GM06990 (cell line): ENCODE measurements around the gene NFATC2.

Experiments used
- DNase-seq: peaks from one replicate; pipeline ENCODE4 v3.0.0-alpha.2; 2011; ENCODE audit not compliant: insufficient read length; ENCODE audit errors: extremely low read depth
- H3K27me3 ChIP-seq: replicated peaks from 2 replicates; pipeline ENCODE4 v1.6.0; 2011; ENCODE audit warnings: low read length; ENCODE audit not compliant: control insufficient read depth, insufficient read depth
- H3K36me3 ChIP-seq: 2 replicates; pipeline ENCODE4 v1.5.1; 2011; ENCODE audit warnings: low read length; ENCODE audit not compliant: control insufficient read depth, insufficient read depth
- H3K4me3 ChIP-seq: replicated peaks from 2 replicates; pipeline ENCODE4 v1.5.1; 2011; ENCODE audit warnings: low read depth, mild to moderate bottlenecking, control low read depth, low read length
- TF ChIP-seq, protein P1 (sequence below): IDR thresholded peaks from 2 replicates; pipeline ENCODE4 v1.5.1; 2011; ENCODE audit warnings: low read length, control low read depth, mild to moderate bottlenecking, inconsistent platforms; ENCODE audit not compliant: insufficient read depth, poor library complexity, severe bottlenecking

The NFATC2 gene

DNA sequence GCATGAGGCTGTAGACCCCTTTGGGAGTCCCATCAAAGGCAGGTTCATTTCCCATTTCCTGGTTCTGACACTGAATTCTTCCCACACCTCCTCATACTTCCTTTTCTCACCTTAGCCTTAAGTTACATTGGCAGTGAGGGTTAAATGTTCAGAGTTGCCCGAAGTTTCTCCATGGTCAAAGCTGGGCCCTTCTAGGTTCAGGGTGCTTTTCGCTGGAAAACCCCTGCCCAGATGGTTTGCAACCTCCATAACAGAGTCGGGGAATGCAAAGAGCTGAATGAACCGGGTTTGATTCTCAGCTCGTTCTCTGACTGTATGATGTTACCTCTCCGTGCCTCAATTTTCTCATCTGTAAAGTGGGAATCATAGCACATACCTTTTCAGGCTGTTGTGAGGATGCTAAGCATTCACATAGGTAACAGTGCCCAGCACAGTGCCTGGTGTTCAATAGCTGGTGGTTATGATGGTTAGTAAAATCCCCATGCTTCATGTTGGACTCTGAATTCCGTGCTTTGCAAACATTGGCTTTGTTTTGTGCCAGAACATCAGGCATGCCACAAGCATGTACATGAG is 149.8 kb downstream of the NFATC2 start:
- Histone ChIP-seq H3K36me3 (peaks cover 9% of the 10 kb centered on the region), H3K4me3 (no peak overlapping the region), H3K27me3 (no peaks in the 10 kb centered on the region)
- DNase-seq, result no peak
- TF ChIP-seq, protein P1, sequence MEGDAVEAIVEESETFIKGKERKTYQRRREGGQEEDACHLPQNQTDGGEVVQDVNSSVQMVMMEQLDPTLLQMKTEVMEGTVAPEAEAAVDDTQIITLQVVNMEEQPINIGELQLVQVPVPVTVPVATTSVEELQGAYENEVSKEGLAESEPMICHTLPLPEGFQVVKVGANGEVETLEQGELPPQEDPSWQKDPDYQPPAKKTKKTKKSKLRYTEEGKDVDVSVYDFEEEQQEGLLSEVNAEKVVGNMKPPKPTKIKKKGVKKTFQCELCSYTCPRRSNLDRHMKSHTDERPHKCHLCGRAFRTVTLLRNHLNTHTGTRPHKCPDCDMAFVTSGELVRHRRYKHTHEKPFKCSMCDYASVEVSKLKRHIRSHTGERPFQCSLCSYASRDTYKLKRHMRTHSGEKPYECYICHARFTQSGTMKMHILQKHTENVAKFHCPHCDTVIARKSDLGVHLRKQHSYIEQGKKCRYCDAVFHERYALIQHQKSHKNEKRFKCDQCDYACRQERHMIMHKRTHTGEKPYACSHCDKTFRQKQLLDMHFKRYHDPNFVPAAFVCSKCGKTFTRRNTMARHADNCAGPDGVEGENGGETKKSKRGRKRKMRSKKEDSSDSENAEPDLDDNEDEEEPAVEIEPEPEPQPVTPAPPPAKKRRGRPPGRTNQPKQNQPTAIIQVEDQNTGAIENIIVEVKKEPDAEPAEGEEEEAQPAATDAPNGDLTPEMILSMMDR, result no peak

DNA sequence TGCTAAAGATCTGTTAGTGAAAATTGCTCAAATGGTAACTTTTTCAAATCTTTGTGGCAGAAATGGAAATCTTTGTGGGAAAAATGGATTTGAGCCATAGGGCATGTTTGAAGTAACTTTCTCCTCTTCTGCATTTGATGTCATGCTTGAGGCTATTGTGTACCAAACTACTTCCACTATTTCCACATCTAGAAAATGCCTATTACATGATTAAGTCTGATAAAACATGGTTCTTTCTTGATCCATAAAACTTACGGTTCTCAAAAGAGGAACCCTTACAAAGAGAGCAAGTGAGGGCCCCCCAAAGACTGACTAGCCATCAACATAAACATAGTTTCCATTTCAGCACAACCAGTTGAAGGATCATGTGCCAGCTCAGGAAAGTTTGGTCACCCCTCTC is 150.6 kb downstream of the NFATC2 start:
- Histone ChIP-seq H3K4me3 (no peak overlapping the region), H3K27me3 (no peaks in the 10 kb centered on the region), H3K36me3 (peaks cover 9% of the 10 kb centered on the region)
- TF ChIP-seq, protein P1, result no peak
- no peak for DNase-seq

DNA sequence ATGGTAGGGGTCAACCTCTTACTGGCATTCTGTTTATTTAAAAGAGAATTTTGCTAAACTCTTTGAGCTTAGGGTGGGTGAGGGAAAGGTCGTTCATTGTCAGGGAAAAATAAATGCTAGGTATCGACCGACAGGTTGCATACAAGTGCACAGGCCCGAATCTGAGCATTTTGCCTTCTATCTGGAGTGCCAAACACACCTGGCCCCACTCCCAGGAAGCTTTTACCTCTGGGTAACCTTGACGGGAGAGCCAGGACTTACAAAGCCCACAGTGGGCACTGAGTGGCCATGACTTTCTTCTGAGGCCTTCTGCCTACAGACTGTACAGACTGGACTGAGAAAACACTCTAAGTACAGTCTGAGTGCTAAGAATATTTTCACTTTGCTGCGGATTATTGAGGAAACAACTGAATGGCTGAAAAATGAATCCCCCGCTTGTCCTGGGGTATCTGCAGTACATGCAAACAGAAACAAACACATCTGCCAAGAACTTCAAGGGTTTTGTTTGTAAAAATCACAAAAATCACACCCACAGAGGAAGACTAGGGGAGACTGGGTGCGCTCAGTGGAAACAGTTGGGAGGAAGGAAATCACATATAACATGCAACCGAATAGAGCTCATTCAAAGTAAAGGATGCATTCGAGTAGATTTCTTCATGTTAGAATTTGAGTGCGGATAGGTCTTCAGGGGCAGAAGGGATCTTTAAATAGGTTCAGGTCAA is 152.8 kb downstream of the NFATC2 start:
- TF ChIP-seq, protein P1, result no peak
- peaks cover 7% of the 10 kb centered on the region for H3K36me3 ChIP-seq
- no peaks in the 10 kb centered on the region for H3K27me3 ChIP-seq
- no peak for DNase-seq
- no peak overlapping the region for H3K4me3 ChIP-seq

DNA sequence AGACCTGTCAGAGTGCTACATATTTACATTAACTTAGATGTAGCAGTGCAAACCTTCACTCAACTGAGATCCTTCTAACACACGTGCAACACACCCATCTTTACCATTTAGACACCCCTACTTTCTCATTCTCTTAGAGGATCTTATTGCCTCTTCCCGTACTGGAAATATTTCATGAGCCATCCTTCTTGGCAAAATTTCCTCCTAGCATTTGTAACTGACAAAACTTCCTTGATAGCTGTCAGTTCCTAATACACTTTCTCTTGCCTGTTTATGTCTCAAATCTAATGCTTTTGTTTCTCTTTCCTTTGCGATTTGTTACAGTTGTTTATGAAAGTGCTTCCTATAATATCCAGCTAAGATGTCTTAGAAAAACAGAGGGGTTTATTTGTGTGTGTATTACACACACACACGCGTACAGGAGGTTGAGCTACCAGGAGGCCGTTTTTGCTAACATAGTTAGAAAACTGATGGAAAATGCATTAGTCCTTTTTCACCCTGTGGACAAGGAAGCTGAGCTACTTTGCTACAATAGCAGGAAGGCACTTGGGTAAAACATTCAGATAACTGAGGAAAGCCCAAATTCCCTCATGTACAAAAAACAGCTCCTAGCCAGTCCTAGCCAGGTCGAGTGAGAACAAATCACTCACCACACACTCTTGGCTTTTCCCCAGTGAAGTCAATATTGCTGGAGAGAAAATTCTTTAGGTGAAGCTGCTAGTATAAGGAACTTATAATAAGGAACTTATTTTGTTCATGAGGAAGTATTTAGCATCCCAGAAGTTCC is 153.6 kb downstream of the NFATC2 start:
- Histone ChIP-seq H3K36me3 (peaks cover 5% of the 10 kb centered on the region), H3K27me3 (no peaks in the 10 kb centered on the region), H3K4me3 (no peak overlapping the region)
- no peak for DNase-seq
- TF ChIP-seq, protein P1, result no peak

DNA sequence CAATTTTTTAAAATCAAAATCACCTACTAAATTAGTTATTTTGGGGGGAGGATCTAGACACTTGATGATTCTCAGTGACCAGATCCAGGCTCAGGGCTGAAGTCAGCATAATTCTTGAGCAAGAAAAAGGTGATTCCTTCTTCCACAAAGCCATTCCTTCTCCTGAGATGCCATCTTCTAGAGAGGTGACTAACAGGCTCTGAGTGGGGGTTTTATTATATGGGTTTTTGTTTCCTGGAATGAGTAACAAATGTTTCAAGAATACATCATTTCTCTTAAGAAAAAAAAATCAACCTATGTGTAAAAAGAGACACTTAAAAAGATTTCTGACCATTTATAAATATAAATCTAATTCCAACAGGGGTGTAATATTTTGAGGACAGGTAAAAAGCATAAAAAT is 154.3 kb downstream of the NFATC2 start:
- TF ChIP-seq, protein P1, result no peak
- no peak for DNase-seq
- Histone ChIP-seq H3K36me3 (peaks cover 5% of the 10 kb centered on the region), H3K4me3 (no peak overlapping the region), H3K27me3 (no peaks in the 10 kb centered on the region)
